ENCODE measurements around the gene SLC30A7.
"Not testable (repeated sequence)": the region's sequence is repeated elsewhere in the genome, so short reads cannot be mapped to it uniquely, and the experiment has no call there.

DNA sequence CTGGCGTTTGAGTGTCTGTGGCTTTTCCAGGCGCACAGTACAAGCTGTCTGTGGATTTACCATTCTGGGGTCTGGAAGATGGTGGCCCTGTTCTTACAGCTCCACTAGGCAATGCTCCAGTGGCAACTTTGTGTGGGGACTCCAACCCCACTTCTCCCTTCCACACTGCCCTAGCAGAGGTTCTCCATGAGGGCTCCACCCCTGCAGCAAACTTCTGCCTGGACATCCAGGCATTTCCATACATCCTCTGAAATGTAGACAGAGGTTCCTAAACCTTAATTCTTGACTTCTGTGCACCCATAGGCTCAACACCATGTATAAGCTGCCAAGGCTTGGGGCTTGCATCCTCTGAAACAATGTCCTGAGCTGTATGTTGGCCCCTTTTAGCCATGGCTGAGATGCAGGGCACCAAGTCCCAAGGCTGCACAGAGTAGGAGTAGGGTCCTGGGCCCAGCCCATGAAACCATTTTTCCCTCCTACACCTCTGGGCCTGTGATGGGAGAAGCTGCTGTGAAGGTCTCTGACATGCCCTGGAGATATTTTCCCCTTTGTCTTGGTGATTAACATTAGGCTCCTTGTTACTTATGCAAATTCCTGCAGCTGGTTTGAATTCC is 5.9 kb upstream of the SLC30A7 start:
- TF ChIP-seq, protein P1, sequence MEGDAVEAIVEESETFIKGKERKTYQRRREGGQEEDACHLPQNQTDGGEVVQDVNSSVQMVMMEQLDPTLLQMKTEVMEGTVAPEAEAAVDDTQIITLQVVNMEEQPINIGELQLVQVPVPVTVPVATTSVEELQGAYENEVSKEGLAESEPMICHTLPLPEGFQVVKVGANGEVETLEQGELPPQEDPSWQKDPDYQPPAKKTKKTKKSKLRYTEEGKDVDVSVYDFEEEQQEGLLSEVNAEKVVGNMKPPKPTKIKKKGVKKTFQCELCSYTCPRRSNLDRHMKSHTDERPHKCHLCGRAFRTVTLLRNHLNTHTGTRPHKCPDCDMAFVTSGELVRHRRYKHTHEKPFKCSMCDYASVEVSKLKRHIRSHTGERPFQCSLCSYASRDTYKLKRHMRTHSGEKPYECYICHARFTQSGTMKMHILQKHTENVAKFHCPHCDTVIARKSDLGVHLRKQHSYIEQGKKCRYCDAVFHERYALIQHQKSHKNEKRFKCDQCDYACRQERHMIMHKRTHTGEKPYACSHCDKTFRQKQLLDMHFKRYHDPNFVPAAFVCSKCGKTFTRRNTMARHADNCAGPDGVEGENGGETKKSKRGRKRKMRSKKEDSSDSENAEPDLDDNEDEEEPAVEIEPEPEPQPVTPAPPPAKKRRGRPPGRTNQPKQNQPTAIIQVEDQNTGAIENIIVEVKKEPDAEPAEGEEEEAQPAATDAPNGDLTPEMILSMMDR (IDR thresholded peaks at IDR 0.05), result not testable (repeated sequence)
- not testable (repeated sequence) for TF ChIP-seq NFIC (IDR thresholded peaks at IDR 0.05; ENCODE audit: borderline replicate concordance); SMC3 (IDR thresholded peaks at IDR 0.05; ENCODE audit: low read depth, low read length)
- TF ChIP-seq, protein P2, sequence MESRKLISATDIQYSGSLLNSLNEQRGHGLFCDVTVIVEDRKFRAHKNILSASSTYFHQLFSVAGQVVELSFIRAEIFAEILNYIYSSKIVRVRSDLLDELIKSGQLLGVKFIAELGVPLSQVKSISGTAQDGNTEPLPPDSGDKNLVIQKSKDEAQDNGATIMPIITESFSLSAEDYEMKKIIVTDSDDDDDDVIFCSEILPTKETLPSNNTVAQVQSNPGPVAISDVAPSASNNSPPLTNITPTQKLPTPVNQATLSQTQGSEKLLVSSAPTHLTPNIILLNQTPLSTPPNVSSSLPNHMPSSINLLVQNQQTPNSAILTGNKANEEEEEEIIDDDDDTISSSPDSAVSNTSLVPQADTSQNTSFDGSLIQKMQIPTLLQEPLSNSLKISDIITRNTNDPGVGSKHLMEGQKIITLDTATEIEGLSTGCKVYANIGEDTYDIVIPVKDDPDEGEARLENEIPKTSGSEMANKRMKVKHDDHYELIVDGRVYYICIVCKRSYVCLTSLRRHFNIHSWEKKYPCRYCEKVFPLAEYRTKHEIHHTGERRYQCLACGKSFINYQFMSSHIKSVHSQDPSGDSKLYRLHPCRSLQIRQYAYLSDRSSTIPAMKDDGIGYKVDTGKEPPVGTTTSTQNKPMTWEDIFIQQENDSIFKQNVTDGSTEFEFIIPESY (IDR thresholded peaks at IDR 0.05; ENCODE audit: borderline replicate concordance, low read depth), result not testable (repeated sequence)
